Right cardiac atrium (tissue), 5 donors: ENCODE results near the gene DMRTB1. TPM values are rescaled to one million over a fixed set of nuclear protein-coding genes. Genes with fewer than 3 reads are reported as not detected.

ENCODE experiments used
- ATAC-seq, 2 donors: fragments of 200-7000 bp; cut with Tn5 transposase; one replicate each; pipeline versions ENCODE4 v1.8.0 to v1.9.1; 2020; ENCODE audit warnings: moderate library complexity in 2 of 2, mild to moderate bottlenecking in 1 of 2
- DNase-seq, 3 donors: peaks; one replicate each; pipeline ENCODE4 v3.0.0-alpha.2; 2020
- H3K27ac ChIP-seq: one replicate; pipeline ENCODE4 v1.5.1; 2013; ENCODE audit warnings: mild to moderate bottlenecking, low read length, control low read depth, moderate library complexity
- H3K27me3 ChIP-seq: one replicate; pipeline ENCODE4 v1.6.1; 2013; ENCODE audit not compliant: control insufficient read depth, insufficient read depth
- H3K4me1 ChIP-seq: one replicate; pipeline ENCODE4 v1.6.1; 2013; ENCODE audit warnings: low read length; ENCODE audit not compliant: control insufficient read depth, insufficient read depth
- H3K4me3 ChIP-seq: one replicate; pipeline ENCODE4 v1.5.1; 2013; ENCODE audit warnings: low read length, control low read depth
- H3K9me3 ChIP-seq: one replicate; pipeline ENCODE4 v1.6.1; 2013; ENCODE audit warnings: low read length; ENCODE audit not compliant: control insufficient read depth
- WGBS: extraction: QIAGEN DNeasy Blood & Tissue Kit; methylation state at CpG from one replicate; pipeline ENCODE4 v1.1.7; 2013; 5-methylcytosine and 5-hydroxymethylcytosine counted together
- intact Hi-C, 4 donors: fragments of 100-400 bp; cut with DNase I; formaldehyde crosslinking; loops; one replicate each; pipeline versions ENCODE4 v1.11.0 to v1.14.0; 2022 to 2023
- long read RNA-seq, 4 donors: library from polyadenylated mRNA; unstranded; transcript quantifications; one replicate each; pipeline ENCODE4 v2.0.0, GENCODE V29; 2020 to 2021
- polyA plus RNA-seq: library from polyadenylated mRNA; stranded (reverse); fragments of 200-250 nt; gene quantifications from one replicate; pipeline ENCODE4 v1.2.3, GENCODE V29; 2013
- total RNA-seq, 4 donors: library from RNA; stranded (reverse); fragmentation: NEBNext Ultra II Directional; extraction: Animal tissue kit (Norgen Biotek cat#: 25700); gene quantifications; one replicate each; pipeline ENCODE4 v1.2.1, GENCODE V29; 2021
- donor health status: healthy with polysubstance abuse.
- donor health status: DM: no; HTN: yes; CAD: no.
- donor health status: DM: no; HTN: no; CAD: no.
- donor health status: DM: no; HTN: yes; CAD: no; lungs with severe emphysema.
- donor health status: DM: yes; HTN: yes; CAD: no.

Gene DMRTB1
- total RNA-seq (not detected), polyA plus RNA-seq (not detected)
- long read RNA-seq, donor 1 = 0 reads
- long read RNA-seq, donor 2 = 0 reads
- long read RNA-seq, donor 3 = 0 reads
- long read RNA-seq, donor 4 = 0 reads

GRCh38 chr1:53459321-53460175, at the start of gene DMRTB1:
Gene DMRTB1, plus strand, starts transcription at chr1:53459399. Its CDS starts 55 bp downstream, at chr1:53459454.
- no peaks in the 10 kb centered on the region for H3K4me1 ChIP-seq
- DNase-seq (no peak), ATAC-seq (no peak)
- 86% methylated on average over 82 of the region's 82 CpGs for WGBS
- H3K4me3 ChIP-seq = no peak within 1 kb of the TSS
- no peak within 1 kb of the TSS for H3K27ac ChIP-seq
- intact Hi-C loops = no loop called here
- no peaks in the 10 kb centered on the region for H3K9me3 ChIP-seq
- H3K27me3 ChIP-seq = no peaks in the 10 kb centered on the region

GRCh38 chr1:53409695-53410094, 49.5 kb upstream of the DMRTB1 start:
- Histone ChIP-seq H3K4me3 (no peak overlapping the region), H3K9me3 (no peaks in the 10 kb centered on the region), H3K4me1 (no peaks in the 10 kb centered on the region), H3K27ac (no peak overlapping the region), H3K27me3 (no peaks in the 10 kb centered on the region)
- no peak for DNase-seq
- 76% methylated on average over 6 of the region's 6 CpGs for WGBS
- intact Hi-C loops = no loop called here
- no peak for ATAC-seq

GRCh38 chr1:53410100-53410541, 49.1 kb upstream of the DMRTB1 start:
- ATAC-seq (no peak), DNase-seq (no peak)
- no peak overlapping the region for H3K4me3 ChIP-seq
- no peaks in the 10 kb centered on the region for H3K9me3 ChIP-seq
- no peaks in the 10 kb centered on the region for H3K27me3 ChIP-seq
- no peaks in the 10 kb centered on the region for H3K4me1 ChIP-seq
- WGBS = 26% methylated on average over 12 of the region's 12 CpGs
- no peak overlapping the region for H3K27ac ChIP-seq
- intact Hi-C loops = no loop called here

DNA sequence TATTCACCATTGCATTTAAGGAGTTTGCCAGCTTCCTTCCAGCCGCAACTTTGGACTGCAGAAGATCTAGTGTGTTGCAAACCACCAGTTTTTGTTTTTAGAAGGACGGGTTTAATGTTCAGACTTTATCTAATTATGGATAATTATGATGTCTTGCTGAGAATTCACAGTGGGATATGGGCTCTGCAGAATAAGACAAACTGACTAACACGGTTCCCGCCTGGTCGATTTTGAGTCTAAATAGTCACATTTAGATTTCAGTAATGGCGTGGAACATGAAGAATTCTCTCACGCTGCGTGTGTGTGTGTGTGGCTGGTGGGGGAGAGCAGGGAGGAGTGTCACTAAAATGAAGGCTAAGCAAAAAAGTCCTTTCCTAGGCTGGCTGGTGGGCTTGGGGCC, 48.5 kb upstream of the DMRTB1 start:
- 81% methylated on average over 8 of the region's 8 CpGs for WGBS
- DNase-seq (no peak), ATAC-seq (no peak)
- intact Hi-C loops = no loop called here
- Histone ChIP-seq H3K27ac (no peak overlapping the region), H3K27me3 (no peaks in the 10 kb centered on the region), H3K4me3 (no peak overlapping the region), H3K9me3 (no peaks in the 10 kb centered on the region), H3K4me1 (no peaks in the 10 kb centered on the region)

GRCh38 chr1:53411541-53412152, 47.6 kb upstream of the DMRTB1 start:
- no peak for ATAC-seq
- WGBS = 88% methylated on average over 5 of the region's 5 CpGs
- DNase-seq = no peak
- no peaks in the 10 kb centered on the region for H3K27me3 ChIP-seq
- H3K4me3 ChIP-seq = no peak overlapping the region
- intact Hi-C loops = no loop called here
- no peak overlapping the region for H3K27ac ChIP-seq
- H3K4me1 ChIP-seq = no peaks in the 10 kb centered on the region
- no peaks in the 10 kb centered on the region for H3K9me3 ChIP-seq

GRCh38 chr1:53412285-53413174, 46.7 kb upstream of the DMRTB1 start:
- Histone ChIP-seq H3K27ac (no peak overlapping the region), H3K27me3 (no peaks in the 10 kb centered on the region), H3K9me3 (no peaks in the 10 kb centered on the region), H3K4me1 (no peaks in the 10 kb centered on the region), H3K4me3 (no peak overlapping the region)
- no peak for ATAC-seq
- DNase-seq = no peak
- 89% methylated on average over 10 of the region's 10 CpGs for WGBS
- intact Hi-C loops = no loop called here

GRCh38 chr1:53413175-53414001, 45.8 kb upstream of the DMRTB1 start:
- Histone ChIP-seq H3K4me1 (no peaks in the 10 kb centered on the region), H3K27me3 (no peaks in the 10 kb centered on the region), H3K27ac (no peak overlapping the region), H3K4me3 (no peak overlapping the region), H3K9me3 (no peaks in the 10 kb centered on the region)
- no peak for ATAC-seq
- intact Hi-C loops = no loop called here
- WGBS = 82% methylated on average over 8 of the region's 8 CpGs
- DNase-seq = no peak

DNA sequence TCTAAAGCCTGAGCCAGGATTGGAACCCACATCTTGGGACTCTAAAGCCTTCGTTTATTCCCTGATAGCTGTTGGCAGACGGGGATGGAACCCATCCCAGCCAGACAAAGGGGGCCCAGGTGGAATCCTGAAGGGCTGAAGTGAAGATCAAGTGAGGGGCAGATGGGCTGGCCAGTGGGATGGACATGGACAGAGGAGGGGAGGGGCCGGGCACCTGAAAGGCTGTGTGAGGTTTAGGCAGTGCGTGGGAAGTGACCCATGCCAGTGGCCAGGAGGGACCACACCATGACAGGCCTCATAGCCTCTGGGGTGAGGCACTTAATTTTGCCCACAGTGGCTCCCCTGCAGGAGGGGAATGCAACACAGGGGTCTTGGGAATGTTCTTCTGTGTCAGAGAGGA, 44.6 kb upstream of the DMRTB1 start:
- intact Hi-C loops = no loop called here
- WGBS = 86% methylated on average over 4 of the region's 4 CpGs
- no peaks in the 10 kb centered on the region for H3K9me3 ChIP-seq
- H3K27me3 ChIP-seq = no peaks in the 10 kb centered on the region
- DNase-seq (no peak), ATAC-seq (no peak)
- H3K4me1 ChIP-seq = no peaks in the 10 kb centered on the region
- no peak overlapping the region for H3K4me3 ChIP-seq
- no peak overlapping the region for H3K27ac ChIP-seq

- intact Hi-C loops = no loop called here
- no peaks in the 10 kb centered on the region for H3K9me3 ChIP-seq
- no peaks in the 10 kb centered on the region for H3K4me1 ChIP-seq
- ATAC-seq = no peak
- H3K27me3 ChIP-seq = no peaks in the 10 kb centered on the region
- no peak overlapping the region for H3K27ac ChIP-seq
- WGBS = 85% methylated on average over 12 of the region's 12 CpGs
- H3K4me3 ChIP-seq = no peak overlapping the region
- DNase-seq = no peak
Measured at GRCh38 chr1:53415432-53415831, 43.8 kb upstream of the DMRTB1 start.

- DNase-seq (no peak), ATAC-seq (no peak)
- Histone ChIP-seq H3K4me1 (no peaks in the 10 kb centered on the region), H3K27me3 (no peaks in the 10 kb centered on the region), H3K27ac (no peak overlapping the region), H3K9me3 (no peaks in the 10 kb centered on the region), H3K4me3 (no peak overlapping the region)
- 58% methylated on average over 4 of the region's 4 CpGs for WGBS
- intact Hi-C loops = no loop called here
Measured at GRCh38 chr1:53416269-53416813, 42.9 kb upstream of the DMRTB1 start.
